ENCODE data around the gene ARMC9.
"Not testable (repeated sequence)": the region's sequence is repeated elsewhere in the genome, so short reads cannot be mapped to it uniquely, and the experiment has no call there.

Gene ARMC9

DNA sequence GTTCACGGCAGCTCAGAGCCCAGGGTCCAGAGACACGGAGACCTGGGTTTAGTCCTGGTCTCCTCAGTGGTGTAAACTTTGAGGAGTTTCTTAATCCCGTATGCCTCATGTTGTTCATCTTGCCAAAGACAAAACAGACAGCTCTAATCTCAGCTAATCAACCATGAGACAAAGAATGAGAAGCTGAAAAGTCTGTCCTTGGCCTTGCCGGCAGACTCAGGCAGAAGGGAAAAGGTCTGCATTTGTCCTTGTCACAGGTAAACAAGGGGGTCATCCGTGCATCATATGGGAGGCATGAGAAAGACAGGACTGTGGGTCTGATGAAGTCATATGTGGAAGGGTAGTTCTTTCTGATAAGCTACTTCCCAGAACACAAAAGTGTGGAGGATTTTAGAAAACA lies 1.8 kb upstream of the ARMC9 start:
- in situ Hi-C loops (cut with HindIII; ENCODE audit: low pct_ligation_motif_present, low pct_unique_long_range_greater_than_20kb, low sequenced_read_pairs): no loop called here

GRCh38 chr2:231197196-231197595 lies 1.2 kb upstream of the ARMC9 start:
- DNase-seq; in situ Hi-C loops (cut with HindIII; ENCODE audit: low pct_ligation_motif_present, low pct_unique_long_range_greater_than_20kb, low sequenced_read_pairs): not testable (repeated sequence)

More for the DNA sequence above, 1.8 kb upstream of the ARMC9 start:
- DNase-seq: no peak

DNA sequence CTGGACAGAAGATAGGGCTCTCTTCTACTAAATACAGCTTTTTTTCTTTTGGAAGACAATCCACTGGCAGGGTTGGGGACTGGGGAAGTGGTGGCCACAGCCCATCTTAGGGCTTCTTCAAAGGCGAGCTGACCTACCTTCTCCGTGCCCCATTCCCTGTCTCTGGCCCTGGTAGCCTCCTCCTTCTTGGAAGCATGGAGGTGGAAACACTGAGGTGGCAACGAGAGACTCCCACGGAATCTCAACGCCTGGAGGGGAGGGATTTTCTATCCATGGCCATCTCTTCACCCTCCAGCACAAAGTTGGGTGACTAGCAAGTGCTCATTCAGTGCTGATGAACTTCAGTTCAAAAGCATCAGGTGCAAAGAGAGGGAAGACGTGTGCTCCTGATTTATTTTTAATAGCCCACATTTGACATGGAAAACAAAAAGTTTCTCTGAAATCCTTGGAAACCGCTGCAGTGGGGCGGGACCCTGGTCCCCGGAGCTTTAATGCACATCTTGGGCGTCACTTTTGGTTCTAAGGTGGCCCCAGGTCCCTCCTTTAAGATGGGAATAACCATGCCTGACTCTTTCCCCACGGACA lies 633 bp upstream of the ARMC9 start:
- in situ Hi-C loops (cut with HindIII; ENCODE audit: low pct_ligation_motif_present, low pct_unique_long_range_greater_than_20kb, low sequenced_read_pairs): no loop called here
- peak; percentile 21 for DNase-seq

DNA sequence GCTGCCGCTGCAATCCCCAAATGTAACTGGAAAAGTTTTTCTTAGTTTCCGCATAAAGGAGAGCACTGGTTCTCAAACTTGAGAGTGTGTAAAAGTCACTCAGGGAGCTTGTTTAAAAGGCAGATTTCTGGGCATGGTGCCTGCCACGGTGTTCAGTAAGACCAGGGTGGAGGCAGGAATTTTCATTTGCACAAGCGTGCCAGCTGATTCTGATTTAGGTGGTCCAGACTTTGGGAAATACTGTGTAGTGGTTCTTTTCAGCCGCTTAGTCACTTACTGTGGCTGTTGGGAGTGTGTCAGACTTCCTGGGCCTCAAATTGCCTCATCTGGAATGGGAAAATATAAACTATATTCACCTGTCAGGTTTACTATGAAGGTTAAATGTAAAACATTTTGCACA lies 788 bp downstream of the ARMC9 start:
- in situ Hi-C loops (cut with HindIII; ENCODE audit: low pct_ligation_motif_present, low pct_unique_long_range_greater_than_20kb, low sequenced_read_pairs): no loop called here
- DNase-seq: peak; percentile 21

DNA sequence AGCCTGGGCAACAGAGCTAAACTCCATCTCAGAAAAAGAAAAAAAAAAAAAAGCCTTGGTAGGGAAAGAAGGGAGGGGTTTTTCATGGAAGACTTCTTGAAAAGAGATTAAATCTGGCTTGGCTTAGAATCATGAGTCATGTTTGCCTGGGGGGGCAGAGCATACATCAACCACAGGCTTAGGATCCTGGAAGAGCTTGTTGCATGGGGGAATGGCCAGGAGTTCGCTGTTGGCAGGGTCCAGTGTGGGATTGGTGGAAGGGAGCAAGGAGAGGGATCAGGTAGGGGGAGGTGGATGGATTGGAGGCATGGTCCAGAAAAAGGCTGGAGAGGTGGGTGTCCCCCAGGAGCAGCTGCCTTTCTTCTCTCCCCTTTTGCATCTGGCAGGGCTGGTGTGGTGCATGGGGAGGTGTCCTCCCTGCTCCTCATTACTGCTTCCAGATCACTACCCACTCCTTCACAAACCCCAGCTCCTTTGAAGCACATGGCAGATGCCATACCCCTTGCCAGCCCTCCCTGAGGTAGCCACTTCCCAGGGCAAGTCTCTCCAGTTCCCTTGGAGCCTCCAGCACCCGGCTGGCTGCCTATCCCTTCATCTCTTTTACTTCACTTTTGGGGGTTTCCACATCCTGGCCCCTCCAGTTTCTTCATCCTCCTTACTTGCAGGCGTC lies 2.5 kb downstream of the ARMC9 start:
- in situ Hi-C loops (cut with HindIII; ENCODE audit: low pct_ligation_motif_present, low pct_unique_long_range_greater_than_20kb, low sequenced_read_pairs): loop anchor here (25.0 kb wide), 1 partner anchor 211 kb away; no protein-coding TSS in a partner anchor
- no peak for DNase-seq

DNA sequence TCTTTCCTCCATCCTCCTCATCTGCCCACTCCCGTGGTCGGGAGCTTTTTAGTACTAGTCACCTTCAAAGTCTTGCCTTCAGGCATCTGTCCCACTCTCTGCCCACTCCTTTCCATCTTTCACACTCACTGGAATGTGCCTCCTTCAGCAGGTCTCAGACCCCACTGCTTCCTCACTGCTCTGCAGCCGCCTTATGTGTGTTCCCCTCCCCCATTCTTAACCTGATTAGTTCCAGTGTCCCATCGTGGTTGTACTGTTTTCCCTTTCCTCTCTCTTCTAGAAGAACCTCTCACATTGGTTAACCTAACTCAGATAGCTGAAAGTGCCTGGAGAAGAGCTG lies 3.0 kb downstream of the ARMC9 start:
- no peak for DNase-seq
- in situ Hi-C loops (cut with HindIII; ENCODE audit: low pct_ligation_motif_present, low pct_unique_long_range_greater_than_20kb, low sequenced_read_pairs): loop anchor here (25.0 kb wide), 1 partner anchor 211 kb away; no protein-coding TSS in a partner anchor

DNA sequence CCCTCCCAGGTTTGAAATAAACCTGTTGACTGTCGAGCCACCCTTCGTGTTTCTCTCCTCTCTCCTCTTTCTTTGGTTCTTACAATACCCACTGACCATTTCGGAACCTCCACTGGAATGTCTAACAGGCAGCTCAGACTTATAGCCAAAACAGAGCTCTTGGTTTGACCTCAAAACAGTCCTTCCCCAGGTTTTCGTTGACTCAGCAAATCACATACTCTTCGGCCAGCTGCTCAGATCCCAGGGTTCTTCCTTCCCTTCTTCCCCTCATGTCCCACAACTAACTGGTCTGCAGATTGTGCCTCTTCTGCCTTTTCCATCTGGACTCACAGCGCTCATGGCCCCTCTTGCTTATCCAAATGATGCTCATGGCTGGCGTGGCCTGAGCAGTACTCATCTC lies 4.7 kb downstream of the ARMC9 start:
- DNase-seq: no peak
- in situ Hi-C loops (cut with HindIII; ENCODE audit: low pct_ligation_motif_present, low pct_unique_long_range_greater_than_20kb, low sequenced_read_pairs): loop anchor here (25.0 kb wide), 1 partner anchor 209 kb away; no protein-coding TSS in a partner anchor

DNA sequence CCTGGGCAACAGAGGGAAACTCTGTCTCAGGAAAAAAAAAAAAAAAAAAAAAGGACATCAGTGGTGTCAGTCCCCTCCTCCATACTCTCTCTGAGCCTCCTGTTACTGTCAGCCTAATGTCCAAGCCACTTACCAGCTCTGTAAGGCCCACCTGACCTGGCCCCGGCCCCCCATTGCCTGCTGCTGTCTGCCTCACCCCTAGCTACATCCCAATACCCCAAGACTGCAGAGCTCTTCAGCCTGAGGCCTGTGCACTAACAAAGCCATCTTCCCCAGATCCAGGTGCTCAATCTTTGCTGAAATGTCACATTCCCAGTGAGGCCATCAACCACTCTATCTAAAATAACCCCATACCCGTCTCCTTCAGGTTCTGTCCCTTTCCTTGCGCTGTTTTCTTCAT lies 5.7 kb downstream of the ARMC9 start:
- in situ Hi-C loops (cut with HindIII; ENCODE audit: low pct_ligation_motif_present, low pct_unique_long_range_greater_than_20kb, low sequenced_read_pairs): loop anchor here (25.0 kb wide), 1 partner anchor 208 kb away; no protein-coding TSS in a partner anchor

DNA sequence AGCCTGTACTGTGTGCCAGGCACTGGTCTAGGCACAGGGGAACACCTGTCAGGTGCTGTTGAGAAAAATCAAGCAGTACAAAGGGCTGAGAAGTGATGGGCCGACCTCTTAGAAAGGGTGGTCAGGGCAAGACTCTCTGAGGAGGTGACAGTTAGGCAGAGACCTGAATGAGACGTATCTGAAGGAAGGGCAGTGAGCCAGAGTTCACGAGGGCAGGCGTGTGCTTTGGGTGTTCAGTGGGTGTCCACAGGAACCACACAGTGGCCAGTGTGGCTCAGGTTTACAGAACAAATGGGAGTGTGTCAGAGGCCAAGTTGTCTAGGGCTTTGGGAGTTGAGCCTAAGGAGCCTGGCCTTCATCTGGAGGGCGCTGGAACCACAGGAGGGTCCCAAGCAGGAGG lies 6.2 kb downstream of the ARMC9 start:
- in situ Hi-C loops (cut with HindIII; ENCODE audit: low pct_ligation_motif_present, low pct_unique_long_range_greater_than_20kb, low sequenced_read_pairs): loop anchor here (25.0 kb wide), 1 partner anchor 208 kb away; no protein-coding TSS in a partner anchor
- no peak for DNase-seq

More for the DNA sequence above, 5.7 kb downstream of the ARMC9 start:
- DNase-seq: no peak

- in situ Hi-C loops (cut with HindIII; ENCODE audit: low pct_ligation_motif_present, low pct_unique_long_range_greater_than_20kb, low sequenced_read_pairs): loop anchor here (25.0 kb wide), 1 partner anchor 205 kb away; no protein-coding TSS in a partner anchor
- no peak for DNase-seq
Measured at GRCh38 chr2:231207734-231208133, 9.3 kb downstream of the ARMC9 start.

- in situ Hi-C loops (cut with HindIII; ENCODE audit: low pct_ligation_motif_present, low pct_unique_long_range_greater_than_20kb, low sequenced_read_pairs): loop anchor here (25.0 kb wide), 1 partner anchor 202 kb away; no protein-coding TSS in a partner anchor
- no peak for DNase-seq
Measured at GRCh38 chr2:231210782-231211181, 12.4 kb downstream of the ARMC9 start.

DNA sequence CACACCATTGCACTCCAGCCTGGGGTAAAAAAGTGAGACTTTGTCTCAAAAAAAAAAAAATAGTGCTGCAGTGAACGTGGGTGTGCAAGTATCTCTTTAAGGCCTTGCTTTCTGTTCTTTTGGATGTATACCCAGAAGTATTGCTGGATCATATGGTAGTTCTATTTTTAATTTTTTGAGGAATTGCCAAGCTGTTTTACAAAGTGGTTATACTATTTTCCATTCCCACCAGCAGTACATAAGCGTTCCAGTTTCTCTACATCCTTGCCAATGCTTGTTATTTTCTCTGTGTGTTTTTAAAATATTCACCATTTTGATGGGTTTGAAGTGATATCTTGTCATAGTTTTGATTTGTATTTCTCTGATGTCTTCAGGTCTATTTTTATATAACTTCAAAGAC lies 13.1 kb downstream of the ARMC9 start:
- no peak for DNase-seq
- in situ Hi-C loops (cut with HindIII; ENCODE audit: low pct_ligation_motif_present, low pct_unique_long_range_greater_than_20kb, low sequenced_read_pairs): loop anchor here (25.0 kb wide), 1 partner anchor 201 kb away; no protein-coding TSS in a partner anchor

GRCh38 chr2:231212329-231212845 lies 14.0 kb downstream of the ARMC9 start:
- no peak for DNase-seq
- in situ Hi-C loops (cut with HindIII; ENCODE audit: low pct_ligation_motif_present, low pct_unique_long_range_greater_than_20kb, low sequenced_read_pairs): loop anchor here (25.0 kb wide), 1 partner anchor 200 kb away; no protein-coding TSS in a partner anchor

DNA sequence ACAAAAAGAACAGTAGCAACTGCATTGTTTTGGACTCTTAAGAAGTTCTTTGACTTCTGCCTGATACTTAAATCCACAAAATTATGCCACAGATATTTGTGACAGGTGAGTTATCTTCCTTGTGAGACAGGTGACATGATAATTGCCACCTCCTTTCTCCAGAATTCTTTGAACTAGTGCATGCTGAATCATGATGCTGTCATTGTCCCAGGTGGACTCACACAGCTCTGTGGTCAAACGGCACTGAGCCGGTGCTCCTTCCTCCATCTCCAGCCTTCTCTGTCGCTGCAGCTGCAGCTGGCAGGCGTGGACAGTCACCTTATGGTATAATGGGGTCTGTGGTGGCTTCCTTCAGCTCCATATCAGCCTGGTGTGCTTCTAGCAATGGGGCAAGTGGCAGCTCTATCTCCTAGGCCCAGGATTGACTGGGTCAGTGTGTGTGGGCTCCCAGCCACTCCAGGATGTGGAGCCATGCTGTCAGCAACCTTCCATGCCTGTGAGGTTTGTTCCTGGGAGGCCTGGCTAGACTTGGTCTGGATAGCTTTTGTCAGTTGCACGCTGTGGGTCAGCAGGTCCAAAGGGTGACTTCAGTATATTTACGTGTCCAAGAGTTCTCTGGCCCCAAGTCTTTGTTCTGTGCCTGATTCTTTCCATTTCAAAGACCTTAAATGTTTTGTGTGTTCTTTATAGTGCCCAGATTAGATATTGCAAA lies 15.7 kb downstream of the ARMC9 start:
- in situ Hi-C loops (cut with HindIII; ENCODE audit: low pct_ligation_motif_present, low pct_unique_long_range_greater_than_20kb, low sequenced_read_pairs): loop anchor here (25.0 kb wide), 1 partner anchor 198 kb away; no protein-coding TSS in a partner anchor
- DNase-seq: no peak

DNA sequence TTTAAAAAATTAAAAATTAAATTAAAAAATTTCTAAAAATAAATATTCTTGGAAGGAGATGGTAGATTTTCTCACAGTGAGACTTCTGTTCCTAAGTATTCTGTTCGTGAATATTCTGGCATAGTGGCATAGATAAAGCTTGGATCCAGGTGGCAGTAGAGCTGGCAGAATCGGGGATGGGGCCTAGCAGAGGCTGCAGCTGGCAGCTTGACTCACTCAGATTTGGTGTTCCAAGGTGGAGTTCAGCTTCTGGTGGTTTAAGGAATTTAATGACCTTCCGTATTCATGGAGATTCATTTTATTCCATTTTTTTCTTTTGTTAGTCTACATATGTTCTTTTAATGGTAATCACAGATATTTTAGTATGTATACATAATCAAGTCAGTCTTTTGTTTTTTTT lies 19.9 kb downstream of the ARMC9 start:
- DNase-seq: no peak
- in situ Hi-C loops (cut with HindIII; ENCODE audit: low pct_ligation_motif_present, low pct_unique_long_range_greater_than_20kb, low sequenced_read_pairs): loop anchor here (25.0 kb wide), 1 partner anchor 194 kb away; no protein-coding TSS in a partner anchor

DNA sequence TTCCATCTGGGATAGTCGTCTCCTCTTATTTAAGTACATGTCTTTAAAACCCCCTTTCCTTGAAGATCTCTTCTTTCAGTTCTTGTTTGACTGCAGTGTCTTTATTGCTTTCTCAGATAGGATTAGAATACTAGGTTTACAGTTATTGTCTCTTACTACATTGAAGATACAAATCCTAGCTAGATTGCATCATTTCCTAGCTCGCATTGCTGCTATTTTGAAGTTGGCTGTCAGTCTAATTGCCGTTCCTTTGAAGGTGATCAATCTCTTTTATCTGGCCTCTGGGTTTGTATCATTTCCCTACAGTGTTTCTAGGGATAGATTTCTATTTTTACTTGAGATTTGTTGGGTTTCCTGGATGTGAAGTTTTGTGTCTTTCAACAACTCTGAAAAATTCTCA lies 20.9 kb downstream of the ARMC9 start:
- no peak for DNase-seq
- in situ Hi-C loops (cut with HindIII; ENCODE audit: low pct_ligation_motif_present, low pct_unique_long_range_greater_than_20kb, low sequenced_read_pairs): loop anchor here (25.0 kb wide), 1 partner anchor 193 kb away; no protein-coding TSS in a partner anchor

- no peak for DNase-seq
- in situ Hi-C loops (cut with HindIII; ENCODE audit: low pct_ligation_motif_present, low pct_unique_long_range_greater_than_20kb, low sequenced_read_pairs): loop anchor here (25.0 kb wide), 1 partner anchor 191 kb away; no protein-coding TSS in a partner anchor
Measured at GRCh38 chr2:231221761-231222160, 23.3 kb downstream of the ARMC9 start.

- in situ Hi-C loops (cut with HindIII; ENCODE audit: low pct_ligation_motif_present, low pct_unique_long_range_greater_than_20kb, low sequenced_read_pairs): loop anchor here (25.0 kb wide), 1 partner anchor 190 kb away; no protein-coding TSS in a partner anchor
- no peak for DNase-seq
Measured at GRCh38 chr2:231222318-231223000, 24.0 kb downstream of the ARMC9 start.

All from ACHN (cell line).